Osteoblast (primary cell): Measurements from ENCODE around the gene PYCR2. TPM values are rescaled to one million over a fixed set of nuclear protein-coding genes. Genes with fewer than 3 reads are reported as not detected.

Experiments
- DNase-seq: peaks from one replicate; pipeline ENCODE4 v3.0.0; 2011; ENCODE audit warnings: low spot score, mixed read lengths; ENCODE audit not compliant: insufficient read length; ENCODE audit errors: missing footprints
- H2AFZ ChIP-seq: 2 replicates; pipeline ENCODE4 v1.6.0; 2011; ENCODE audit warnings: mild to moderate bottlenecking, low read length
- H3K27ac ChIP-seq: 2 replicates; pipeline ENCODE4 v1.5.1; 2011; ENCODE audit warnings: mild to moderate bottlenecking, low read depth, low read length, moderate library complexity
- H3K27me3 ChIP-seq: 2 replicates; pipeline ENCODE4 v1.6.0; 2012; ENCODE audit warnings: mild to moderate bottlenecking, control low read depth, inconsistent platforms, low read length, moderate library complexity; ENCODE audit not compliant: insufficient read depth
- H3K36me3 ChIP-seq: 2 replicates; pipeline ENCODE4 v1.5.1; 2011; ENCODE audit warnings: mild to moderate bottlenecking, low read length, control low read depth, moderate library complexity; ENCODE audit not compliant: insufficient read depth
- H3K4me1 ChIP-seq: 2 replicates; pipeline ENCODE4 v1.5.1; 2011; ENCODE audit warnings: mild to moderate bottlenecking, low read length, control low read depth, moderate library complexity; ENCODE audit not compliant: insufficient read depth
- H3K4me2 ChIP-seq: 2 replicates; pipeline ENCODE4 v1.6.0; 2011; ENCODE audit warnings: mild to moderate bottlenecking, low read length; ENCODE audit not compliant: insufficient read depth
- H3K4me3 ChIP-seq: fragments of 200-600 bp; sonication (generic); 3 replicates; pipeline ENCODE4 v1.5.1; 2012; ENCODE audit warnings: mild to moderate bottlenecking, low read length, inconsistent platforms; ENCODE audit not compliant: insufficient read depth
- H3K79me2 ChIP-seq: 2 replicates; pipeline ENCODE4 v1.6.0; 2012; ENCODE audit warnings: mild to moderate bottlenecking, low read length, control low read depth, inconsistent platforms; ENCODE audit not compliant: insufficient read depth
- H3K9me3 ChIP-seq: 2 replicates; pipeline ENCODE4 v1.5.1; 2011; ENCODE audit warnings: low read depth, low read length, control low read depth
- H4K20me1 ChIP-seq: 2 replicates; pipeline ENCODE4 v1.6.0; 2012; ENCODE audit warnings: mild to moderate bottlenecking, low read length, control low read depth; ENCODE audit not compliant: insufficient read depth
- total RNA-seq: library from RNA; depleted of rRNA; stranded (reverse); fragments of >200 nt; gene quantifications from 2 replicates; pipeline ENCODE4 v1.2.3, GENCODE V29; 2012
- TF ChIP-seq, protein P1 (sequence below): IDR thresholded peaks from 2 replicates; pipeline ENCODE4 v1.5.1; 2011; ENCODE audit warnings: mild to moderate bottlenecking, low read depth, low read length, moderate library complexity; ENCODE audit errors: extremely low read depth

The PYCR2 gene
- total RNA-seq, 1 donor = 29.0 TPM

DNA sequence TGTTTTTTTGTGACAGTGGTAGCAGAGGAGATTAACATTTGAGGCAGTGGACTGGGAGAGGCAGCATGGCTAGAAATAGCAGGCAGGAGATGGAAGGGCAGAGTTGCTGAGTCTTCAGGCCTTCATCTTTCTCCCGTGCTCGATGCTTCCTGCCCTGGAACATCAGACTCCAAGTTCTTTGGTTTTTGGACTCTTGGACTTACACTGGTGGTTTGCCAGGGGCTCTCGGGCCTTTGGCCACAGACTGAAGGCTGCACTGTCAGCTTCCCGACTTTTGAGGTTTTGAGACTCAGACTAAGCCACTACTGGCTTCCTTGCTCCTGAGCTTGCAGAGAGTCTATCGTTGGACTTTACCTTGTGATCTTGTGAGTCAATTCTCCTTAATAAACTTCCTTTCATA lies 41.2 kb upstream of the PYCR2 start:
- H3K36me3 ChIP-seq = no peaks in the 10 kb centered on the region
- peaks cover 5% of the 10 kb centered on the region for H3K27me3 ChIP-seq
- H3K9me3 ChIP-seq = no peaks in the 10 kb centered on the region
- no peak for DNase-seq
- no peaks in the 10 kb centered on the region for H4K20me1 ChIP-seq
- peak overlapping the region; percentile 70 for H2AFZ ChIP-seq
- no peak overlapping the region for H3K4me3 ChIP-seq
- H3K4me2 ChIP-seq = no peak overlapping the region
- no peak overlapping the region for H3K27ac ChIP-seq
- no peaks in the 10 kb centered on the region for H3K4me1 ChIP-seq
- no peaks in the 10 kb centered on the region for H3K79me2 ChIP-seq
- TF ChIP-seq, protein P1, sequence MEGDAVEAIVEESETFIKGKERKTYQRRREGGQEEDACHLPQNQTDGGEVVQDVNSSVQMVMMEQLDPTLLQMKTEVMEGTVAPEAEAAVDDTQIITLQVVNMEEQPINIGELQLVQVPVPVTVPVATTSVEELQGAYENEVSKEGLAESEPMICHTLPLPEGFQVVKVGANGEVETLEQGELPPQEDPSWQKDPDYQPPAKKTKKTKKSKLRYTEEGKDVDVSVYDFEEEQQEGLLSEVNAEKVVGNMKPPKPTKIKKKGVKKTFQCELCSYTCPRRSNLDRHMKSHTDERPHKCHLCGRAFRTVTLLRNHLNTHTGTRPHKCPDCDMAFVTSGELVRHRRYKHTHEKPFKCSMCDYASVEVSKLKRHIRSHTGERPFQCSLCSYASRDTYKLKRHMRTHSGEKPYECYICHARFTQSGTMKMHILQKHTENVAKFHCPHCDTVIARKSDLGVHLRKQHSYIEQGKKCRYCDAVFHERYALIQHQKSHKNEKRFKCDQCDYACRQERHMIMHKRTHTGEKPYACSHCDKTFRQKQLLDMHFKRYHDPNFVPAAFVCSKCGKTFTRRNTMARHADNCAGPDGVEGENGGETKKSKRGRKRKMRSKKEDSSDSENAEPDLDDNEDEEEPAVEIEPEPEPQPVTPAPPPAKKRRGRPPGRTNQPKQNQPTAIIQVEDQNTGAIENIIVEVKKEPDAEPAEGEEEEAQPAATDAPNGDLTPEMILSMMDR = no peak

GRCh38 chr1:225963735-225964530 lies 39.9 kb upstream of the PYCR2 start:
- no peaks in the 10 kb centered on the region for H4K20me1 ChIP-seq

DNA sequence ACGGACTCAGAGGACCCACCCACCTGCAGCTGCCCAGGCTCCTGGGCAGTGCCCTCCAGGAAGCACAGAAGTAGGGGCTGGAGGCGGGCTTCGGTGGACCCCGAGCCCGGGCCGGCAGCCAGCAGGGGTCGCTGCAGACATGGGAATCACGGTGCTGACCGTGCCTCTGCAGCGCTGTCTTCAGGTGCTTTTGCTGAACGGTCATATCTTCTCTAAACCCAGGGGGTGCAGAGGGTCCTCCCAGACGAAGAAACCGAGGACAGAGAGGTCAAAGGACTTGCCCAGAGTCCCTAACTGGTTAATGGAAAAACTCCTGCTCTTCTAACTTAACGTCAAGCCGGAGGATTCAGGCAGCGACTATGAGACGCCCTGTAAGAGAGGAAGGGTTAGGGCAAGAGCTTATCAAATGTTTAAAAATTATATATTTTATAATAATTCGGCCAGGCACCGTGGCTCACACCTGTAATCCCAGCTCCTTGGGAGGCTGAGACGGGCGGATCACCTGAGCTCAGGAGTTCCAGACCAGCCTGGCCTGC lies 38.5 kb upstream of the PYCR2 start:
- H3K4me3 ChIP-seq = peak overlapping the region; percentile 40
- H3K79me2 ChIP-seq = no peaks in the 10 kb centered on the region
- H3K9me3 ChIP-seq = no peaks in the 10 kb centered on the region
- TF ChIP-seq, protein P1 = peak; percentile 54
- H3K4me2 ChIP-seq = peak overlapping the region; percentile 67
- no peaks in the 10 kb centered on the region for H4K20me1 ChIP-seq
- peak overlapping the region; percentile 65 for H2AFZ ChIP-seq
- H3K4me1 ChIP-seq = no peaks in the 10 kb centered on the region
- DNase-seq = peak; percentile 91
- no peaks in the 10 kb centered on the region for H3K36me3 ChIP-seq
- H3K27me3 ChIP-seq = peaks cover 5% of the 10 kb centered on the region
- H3K27ac ChIP-seq = no peak overlapping the region

More at GRCh38 chr1:225963735-225964530, 39.9 kb upstream of the PYCR2 start:
- Histone ChIP-seq H3K4me3 (no peak overlapping the region), H3K4me2 (no peak overlapping the region), H3K27me3 (peaks cover 5% of the 10 kb centered on the region), H3K9me3 (no peaks in the 10 kb centered on the region), H2AFZ (no peak overlapping the region), H3K4me1 (no peaks in the 10 kb centered on the region), H3K79me2 (no peaks in the 10 kb centered on the region), H3K27ac (no peak overlapping the region), H3K36me3 (no peaks in the 10 kb centered on the region)
- TF ChIP-seq, protein P1 = no peak
- no peak for DNase-seq
